Activated CD4-positive, alpha-beta T cell treated with anti-CD3 and anti-CD28 coated beads for 24 hours (primary cell): ENCODE measurements around the gene CXXC1.
"Not testable (repeated sequence)": the region's sequence is repeated elsewhere in the genome, so short reads cannot be mapped to it uniquely, and the experiment has no call there.

Experiments used
- DNase-seq, 2 donors: peaks; one replicate each; pipeline ENCODE4 v3.0.0-alpha.2; 2020; ENCODE audit warnings: low read depth in 2 of 2

Gene CXXC1

DNA sequence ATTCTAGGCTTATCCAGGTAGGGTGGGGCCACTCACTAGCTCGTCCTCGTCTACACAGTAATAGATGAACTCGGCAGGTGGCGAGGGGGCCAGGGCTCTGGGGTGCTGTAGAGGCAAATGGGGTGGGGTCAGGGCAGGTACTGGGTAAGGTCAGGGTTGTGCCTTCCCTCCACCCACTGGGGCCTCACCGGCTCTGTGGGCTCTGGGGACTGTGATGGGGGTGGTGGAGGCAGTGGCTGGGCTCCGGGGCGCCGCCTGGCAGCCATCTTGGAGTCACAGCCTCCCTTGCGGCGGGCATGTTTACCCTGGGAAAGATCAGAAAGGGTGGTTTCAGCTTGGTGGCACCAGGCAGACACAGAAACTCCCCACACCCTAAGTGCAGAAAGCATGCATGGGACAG is 12.6 kb downstream of the CXXC1 start:
- no peak for DNase-seq

DNA sequence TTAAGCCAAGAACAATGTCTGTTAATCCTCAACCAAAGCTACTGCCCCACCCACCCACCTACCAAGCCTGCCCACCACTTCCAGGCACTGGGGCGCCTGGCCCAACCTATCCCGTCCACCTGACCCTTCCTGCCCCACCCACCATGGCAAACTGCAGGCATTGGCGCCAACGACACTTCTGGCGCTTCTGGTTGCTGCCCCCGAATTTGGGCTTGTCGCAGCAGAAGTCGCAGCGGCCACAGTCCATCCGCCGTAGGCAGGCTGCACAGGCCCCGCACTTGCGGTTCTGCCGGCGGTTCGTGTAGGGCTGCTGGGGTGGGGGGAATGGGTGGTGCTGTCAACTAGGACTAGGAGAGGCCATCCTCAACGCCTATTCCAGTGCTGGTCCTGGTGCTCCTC is 13.4 kb downstream of the CXXC1 start:
- DNase-seq, result no peak

DNA sequence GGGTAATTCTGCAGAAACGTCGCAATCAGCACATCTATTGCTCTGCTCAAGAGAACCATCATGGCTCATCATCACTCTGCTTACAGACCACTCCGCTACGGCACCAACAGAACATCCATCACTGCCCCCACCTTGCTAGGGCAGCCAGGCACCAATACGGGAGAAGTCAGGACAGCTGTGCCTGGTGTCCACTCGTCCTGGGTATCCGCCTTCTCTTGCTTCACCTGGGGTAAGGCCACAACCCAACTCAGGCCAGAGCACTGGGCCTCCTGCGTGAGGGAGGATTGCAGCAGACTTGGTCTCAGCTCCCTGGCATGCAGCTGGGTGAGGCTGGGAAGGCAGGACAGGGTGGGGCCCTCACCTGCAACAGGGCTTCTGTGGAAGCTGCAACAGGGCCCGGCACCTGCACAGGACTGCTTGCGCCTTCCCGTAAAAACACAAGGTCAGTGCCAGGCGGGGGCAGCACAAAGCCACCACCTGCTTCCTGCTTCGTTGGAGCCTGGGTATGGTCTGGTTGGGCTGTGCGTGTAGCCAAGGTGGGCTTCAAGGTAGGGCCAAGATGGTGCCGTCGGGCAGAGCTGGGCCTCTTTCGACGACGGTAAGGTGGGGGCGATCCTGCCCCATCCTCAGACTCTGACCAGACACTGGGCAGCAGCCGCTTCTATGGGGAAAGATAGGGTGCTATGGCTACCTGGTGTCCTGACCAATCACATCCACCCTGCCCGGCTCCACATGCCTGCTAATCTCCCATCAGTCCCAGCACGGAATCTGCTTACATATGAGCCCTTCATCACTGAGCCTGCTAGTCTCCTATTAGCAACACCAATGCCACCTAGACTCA is 14.1 kb downstream of the CXXC1 start:
- no peak for DNase-seq

DNA sequence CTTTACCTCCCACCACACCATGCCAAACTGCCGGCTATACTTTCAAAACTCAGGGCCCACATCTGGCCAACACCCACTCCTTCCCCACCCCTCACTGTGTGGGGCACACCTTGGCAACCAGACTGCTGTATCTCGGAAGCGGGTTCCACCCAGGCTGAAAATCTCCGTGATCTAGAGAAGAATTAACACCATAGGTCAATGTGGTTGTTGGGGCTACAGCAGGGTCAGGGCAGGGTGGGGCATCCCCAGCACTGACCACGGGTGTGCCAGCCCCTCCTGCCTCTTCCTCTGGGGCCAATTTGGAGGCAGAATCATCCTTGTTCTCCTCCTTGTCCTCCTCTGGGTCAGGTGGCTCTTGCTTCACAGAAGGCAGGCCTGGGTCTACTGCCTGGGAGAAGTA is 14.9 kb downstream of the CXXC1 start:
- no peak for DNase-seq

DNA sequence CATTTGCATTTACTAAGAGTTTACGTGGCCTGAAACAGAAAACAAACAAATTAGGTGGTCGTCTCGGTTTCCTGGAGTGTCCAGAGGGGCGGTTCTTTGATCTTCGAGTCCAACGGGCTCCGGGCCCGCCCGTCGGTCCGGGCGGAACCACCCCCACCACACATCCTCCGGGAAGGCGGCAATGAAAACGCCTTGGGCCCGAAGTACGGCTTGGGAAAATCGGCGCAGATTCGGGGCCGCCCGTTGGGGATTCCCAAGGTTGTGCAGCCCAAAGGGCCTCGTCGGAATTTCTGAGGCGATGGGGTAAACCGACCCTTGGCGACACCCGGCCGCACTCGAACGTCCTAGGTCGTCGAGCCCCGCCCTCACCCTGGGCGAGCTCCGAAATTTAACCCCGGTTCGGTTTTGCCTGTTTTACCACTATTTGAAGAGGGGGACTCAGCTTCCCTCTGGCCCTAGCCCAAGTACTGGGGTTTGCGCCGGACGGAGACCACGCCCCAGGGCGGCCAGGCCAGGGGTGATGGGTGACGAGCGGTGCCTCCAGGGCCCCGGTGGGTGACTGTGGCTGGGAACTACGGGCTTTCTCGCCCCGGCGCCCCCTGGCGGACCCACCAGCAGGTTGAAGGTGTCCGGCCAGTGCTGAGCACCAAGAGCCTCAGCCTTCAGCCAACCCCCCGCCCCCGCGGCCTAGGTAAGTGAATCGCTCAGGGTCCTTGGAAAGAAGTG is 19.3 kb downstream of the CXXC1 start:
- peak; percentile 49 to 75 for DNase-seq

DNA sequence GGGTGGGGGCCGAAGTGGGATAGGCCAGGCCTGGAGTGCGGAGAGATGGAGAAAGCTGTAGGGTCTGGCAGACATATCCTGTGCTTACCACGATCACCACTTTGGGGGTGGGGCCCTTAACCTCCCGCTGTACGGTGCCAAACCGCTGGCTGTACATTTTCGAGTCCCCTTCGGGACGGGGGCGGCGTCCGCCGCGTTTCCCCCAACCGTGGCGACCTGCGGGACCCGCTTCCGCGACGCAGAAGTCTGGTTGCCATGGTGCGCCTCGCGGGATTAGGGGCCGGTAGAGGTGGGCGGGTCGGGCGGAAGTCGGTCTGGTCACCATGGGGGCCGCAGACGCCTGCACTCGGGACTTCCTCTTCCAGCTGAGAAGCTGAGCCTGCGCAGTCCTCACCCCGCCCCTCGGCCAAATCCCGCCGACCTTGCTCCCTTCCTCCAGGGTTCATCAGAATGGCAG is 21.2 kb downstream of the CXXC1 start, which contains the start of gene CFAP53:
CFAP53 (minus strand) TSS at position 248 of the 457 bp plus-strand sequence; CDS start at position 157, 91 bp downstream.
- peak; percentile 74 to 83 for DNase-seq

DNA sequence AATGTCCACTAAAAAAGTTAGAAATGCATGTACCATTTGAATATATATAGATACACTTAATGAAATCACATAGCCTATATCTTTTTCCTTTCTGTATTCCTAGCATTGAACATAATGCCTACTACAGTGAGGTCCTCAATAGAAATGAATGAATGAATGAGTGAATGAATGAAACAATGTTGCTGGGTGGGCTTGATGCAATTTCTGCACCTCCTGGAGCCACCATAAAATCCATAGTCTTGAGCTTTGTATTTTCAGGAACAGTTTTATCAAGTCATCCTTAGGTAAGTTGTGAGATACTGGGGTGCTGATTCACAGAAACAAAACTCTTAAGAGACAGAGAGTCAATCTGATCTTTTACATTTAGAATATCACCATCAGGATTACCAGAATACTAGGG is 24.5 kb downstream of the CXXC1 start:
- no peak for DNase-seq

DNA sequence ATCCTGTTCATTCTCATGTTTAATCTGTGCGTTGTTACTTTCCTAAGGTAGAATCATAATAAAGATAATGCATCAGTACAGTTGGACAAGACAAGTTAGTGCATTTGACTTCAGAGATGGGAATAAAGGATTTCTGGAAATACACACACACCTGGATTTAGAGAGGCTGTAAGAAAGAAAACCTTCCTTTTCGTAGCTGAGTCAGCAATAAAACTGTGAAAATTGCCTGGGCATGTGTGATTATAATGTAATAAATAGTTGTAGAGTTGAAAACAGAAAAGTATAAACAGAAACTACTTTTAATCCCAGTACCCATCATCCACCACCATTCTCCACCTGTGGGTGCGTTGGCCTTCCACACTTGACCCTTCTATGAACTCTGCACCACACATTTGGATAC is 36.6 kb downstream of the CXXC1 start:
- DNase-seq, result no peak

DNA sequence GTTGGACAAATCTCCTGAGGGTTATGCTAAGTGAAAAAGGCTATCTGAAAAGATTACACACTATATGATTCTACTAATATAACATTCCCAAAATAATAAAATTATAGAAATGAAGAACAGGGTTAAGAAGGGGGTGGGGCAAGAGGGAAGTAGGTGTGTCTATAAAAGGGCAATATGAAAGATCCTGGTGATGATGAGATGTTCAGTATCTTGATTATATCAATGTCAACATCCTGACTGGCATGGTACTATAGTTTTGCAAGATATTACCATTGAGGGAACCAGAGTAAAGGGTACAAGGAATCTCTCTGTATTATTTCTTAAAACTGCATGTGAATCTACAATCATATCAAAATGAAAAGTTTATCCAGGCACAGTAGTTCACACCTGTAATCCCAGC is 37.9 kb downstream of the CXXC1 start:
- DNase-seq, result no peak

DNA sequence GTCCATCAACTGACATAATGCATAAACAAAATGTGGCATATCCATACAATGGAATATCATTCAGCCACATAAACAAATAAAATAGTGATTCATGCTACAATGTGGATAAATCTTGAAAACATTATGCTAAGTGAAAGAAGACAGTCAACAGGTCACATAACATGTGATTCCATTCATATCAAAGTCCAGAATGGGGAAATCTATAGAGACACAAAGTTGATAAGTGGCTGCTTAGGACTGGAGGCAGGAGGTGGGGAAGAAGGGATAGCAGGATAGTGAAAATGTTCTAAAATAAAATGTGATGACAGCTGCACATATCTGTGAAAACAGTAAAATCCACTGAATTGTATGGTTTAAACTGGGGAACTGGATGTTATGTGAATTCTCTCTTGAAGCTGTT is 39.9 kb downstream of the CXXC1 start:
- no peak for DNase-seq

DNA sequence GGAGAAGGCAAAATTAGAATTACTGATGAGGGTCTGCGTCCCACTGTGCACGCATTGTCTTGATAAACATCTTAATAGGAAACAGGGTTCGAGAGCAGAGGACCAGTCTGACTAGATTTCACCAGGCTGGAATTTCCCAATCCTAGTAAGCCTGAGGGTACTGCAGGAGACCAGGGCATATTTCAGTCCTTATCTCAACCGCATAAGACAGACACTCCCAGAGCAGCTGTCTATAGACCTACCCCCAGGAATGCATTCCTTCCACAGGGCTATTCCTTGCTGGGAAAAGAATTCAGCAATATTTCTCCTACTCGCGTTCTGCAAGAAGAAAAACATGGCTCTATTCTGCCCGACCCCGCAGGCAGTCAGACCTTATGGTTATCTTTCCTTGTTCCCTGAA is 45.7 kb downstream of the CXXC1 start:
- DNase-seq, result not testable (repeated sequence)

DNA sequence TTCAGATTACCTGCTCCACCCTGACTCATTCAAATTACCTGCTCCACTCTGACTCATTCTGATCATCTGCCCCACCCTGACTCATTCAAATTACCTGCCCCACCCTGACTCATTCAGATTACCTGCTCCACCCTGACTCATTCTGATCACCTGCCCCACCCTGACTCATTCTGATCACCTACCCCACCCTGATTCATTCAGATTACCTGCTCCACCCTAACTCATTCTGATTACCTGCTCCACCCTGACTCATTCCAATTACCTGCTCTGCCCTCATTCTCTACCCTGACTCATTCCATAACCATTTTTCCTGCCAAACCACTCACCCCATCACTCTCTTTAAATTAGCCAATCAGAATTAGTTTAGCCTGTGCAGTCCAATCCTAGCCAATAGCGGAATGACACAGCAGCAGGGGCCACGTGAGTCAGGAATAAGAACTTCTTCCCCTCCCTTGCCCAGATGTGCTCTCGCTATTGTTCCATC is 47.4 kb downstream of the CXXC1 start:
- DNase-seq, result no peak

DNA sequence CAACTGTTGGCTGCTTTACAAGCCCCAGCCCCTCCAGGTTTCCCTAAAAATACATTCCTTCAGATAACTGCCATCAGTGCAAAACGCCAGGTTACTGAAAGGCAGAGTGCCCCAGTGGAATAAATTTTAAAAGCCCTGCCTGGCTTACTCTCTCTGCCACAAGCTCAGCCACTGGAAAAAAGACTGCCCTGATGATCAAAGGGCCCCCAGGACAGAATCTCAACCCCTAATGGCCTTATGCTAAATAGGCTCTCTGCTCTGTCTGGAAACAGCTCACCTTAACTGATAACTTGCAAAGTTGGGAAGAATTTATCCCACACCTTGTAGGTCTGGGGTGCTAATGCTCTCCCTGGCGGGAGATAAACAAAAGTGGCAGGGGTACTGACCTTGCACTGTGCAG is 55.1 kb downstream of the CXXC1 start:
- DNase-seq, result no peak
